Fibroblast of lung (primary cell): ENCODE measurements around the gene RIT1. TPM values are rescaled to one million over a fixed set of nuclear protein-coding genes. Genes with fewer than 3 reads are reported as not detected.
A peak's percentile ranks its signal among the peaks of the same experiment; 100 is the strongest.

Experiments used
- DNase-seq, 2 donors: peaks; one replicate each; pipeline versions ENCODE4 v3.0.0 to v3.0.0-alpha.2; 2010; ENCODE audit warnings: low read depth in 2 of 2
- H2AFZ ChIP-seq: 2 replicates; pipeline ENCODE4 v1.5.1; 2012; ENCODE audit warnings: low read length, control low read depth, inconsistent platforms
- H3K27ac ChIP-seq: 2 replicates; pipeline ENCODE4 v1.5.1; 2011; ENCODE audit warnings: low read length, control low read depth; ENCODE audit not compliant: insufficient read depth
- H3K27me3 ChIP-seq: 2 replicates; pipeline ENCODE4 v1.5.1; 2011; ENCODE audit warnings: mild to moderate bottlenecking, low read length; ENCODE audit not compliant: control insufficient read depth, insufficient read depth
- H3K36me3 ChIP-seq: 2 replicates; pipeline ENCODE4 v1.5.1; 2011; ENCODE audit warnings: low read length; ENCODE audit not compliant: control insufficient read depth, insufficient read depth
- H3K4me1 ChIP-seq: 2 replicates; pipeline ENCODE4 v1.5.1; 2011; ENCODE audit warnings: low read length; ENCODE audit not compliant: control insufficient read depth, insufficient read depth; ENCODE audit errors: extremely low read depth
- H3K4me2 ChIP-seq: 2 replicates; pipeline ENCODE4 v1.5.1; 2011; ENCODE audit warnings: low read length, control low read depth; ENCODE audit not compliant: insufficient read depth; ENCODE audit errors: extremely low read depth
- H3K4me3 ChIP-seq, 4 experiments: fragments of 200-600 bp in 1 of 4; sonication (generic) in 1 of 4; replicated peaks in 1 of 4; 2 replicates each; pipeline ENCODE4 v1.5.1; 2011 to 2016; ENCODE audit warnings: low read length in 4 of 4, low read depth in 3 of 4, mild to moderate bottlenecking in 3 of 4, control low read depth in 2 of 4, inconsistent platforms in 1 of 4, mixed read lengths in 1 of 4; ENCODE audit not compliant: insufficient read depth in 1 of 4; ENCODE audit errors: control extremely low read depth in 1 of 4
- H3K79me2 ChIP-seq: 2 replicates; pipeline ENCODE4 v1.5.1; 2012; ENCODE audit warnings: mild to moderate bottlenecking, low read length, inconsistent platforms; ENCODE audit not compliant: control insufficient read depth, insufficient read depth
- H3K9ac ChIP-seq: 2 replicates; pipeline ENCODE4 v1.5.1; 2011; ENCODE audit warnings: mild to moderate bottlenecking, low read length, control low read depth; ENCODE audit not compliant: insufficient read depth
- H3K9me3 ChIP-seq: 2 replicates; pipeline ENCODE4 v1.5.1; 2012; ENCODE audit warnings: low read depth, low read length; ENCODE audit not compliant: control insufficient read depth, insufficient read depth
- H4K20me1 ChIP-seq: 2 replicates; pipeline ENCODE4 v1.5.1; 2011; ENCODE audit warnings: low read length; ENCODE audit not compliant: control insufficient read depth, insufficient read depth; ENCODE audit errors: extremely low read depth
- EZH2 ChIP-seq: IDR thresholded peaks from 2 replicates; pipeline ENCODE4 v1.5.1; 2012; ENCODE audit warnings: low read length, control low read depth, mild to moderate bottlenecking; ENCODE audit errors: missing control alignments
- polyA plus RNA-seq, 2 donors: library from polyadenylated mRNA; depleted of rRNA in 1 of 2; stranded (reverse) in 1 of 2; unstranded in 1 of 2; fragments of >200 nt; gene quantifications; 2 replicates each; pipeline ENCODE4 v1.2.1, GENCODE V29; 2011 to 2012; ENCODE audit warnings: missing spikeins in 1 of 2
- total RNA-seq: library from RNA; depleted of rRNA; stranded (reverse); fragments of >200 nt; gene quantifications from 2 replicates; pipeline ENCODE4 v1.2.1, GENCODE V29; 2014
- TF ChIP-seq, protein P1 (sequence below), 2 donors: IDR thresholded peaks in 1 of 2; conservative IDR thresholded peaks in 1 of 2; 1 replicate in 1 of 2; 2 replicates in 1 of 2; pipeline ENCODE4 v1.5.1; 2011 to 2012; ENCODE audit warnings: low read length in 2 of 2, control low read depth in 1 of 2, inconsistent platforms in 1 of 2, low read depth in 1 of 2, mild to moderate bottlenecking in 1 of 2

RIT1 gene
- total and polyA plus RNA-seq, 2 donors (not counting 1 experiment from before 2014, with no cell fraction given) = 33.4 to 56.8 TPM

DNA sequence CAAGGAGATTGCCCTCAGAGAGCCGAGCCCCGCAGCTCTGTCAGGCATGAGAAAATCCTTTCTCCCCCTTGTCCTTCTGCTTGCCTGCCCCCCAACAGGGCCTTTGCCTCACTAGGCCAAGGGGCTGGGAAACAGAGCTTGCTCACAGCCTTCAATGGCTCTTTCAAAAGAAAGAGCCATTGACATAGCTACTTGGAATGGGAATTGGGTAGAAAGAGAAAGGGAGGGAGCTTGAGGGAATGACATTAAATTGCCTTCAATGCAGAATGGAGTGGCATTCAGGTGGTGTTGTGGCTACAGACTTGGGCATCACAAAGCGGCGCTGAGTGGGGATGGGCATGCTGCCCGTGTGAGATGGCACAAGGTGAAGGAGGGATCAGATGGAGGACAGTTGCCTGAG is 38.6 kb downstream of the RIT1 start:
- H3K36me3 ChIP-seq = peaks cover 3% of the 10 kb centered on the region
- no peaks in the 10 kb centered on the region for H3K27me3 ChIP-seq
- no peak overlapping the region for H2AFZ ChIP-seq
- no peak overlapping the region for H3K9ac ChIP-seq
- no peak overlapping the region for H3K27ac ChIP-seq
- H4K20me1 ChIP-seq = no peaks in the 10 kb centered on the region
- DNase-seq = no peak
- H3K4me3 ChIP-seq = no peak overlapping the region
- H3K4me1 ChIP-seq = peaks cover 3% of the 10 kb centered on the region
- H3K4me2 ChIP-seq = no peak overlapping the region
- no peaks in the 10 kb centered on the region for H3K9me3 ChIP-seq
- no peaks in the 10 kb centered on the region for H3K79me2 ChIP-seq
- no peak for TF ChIP-seq EZH2
- TF ChIP-seq, protein P1, sequence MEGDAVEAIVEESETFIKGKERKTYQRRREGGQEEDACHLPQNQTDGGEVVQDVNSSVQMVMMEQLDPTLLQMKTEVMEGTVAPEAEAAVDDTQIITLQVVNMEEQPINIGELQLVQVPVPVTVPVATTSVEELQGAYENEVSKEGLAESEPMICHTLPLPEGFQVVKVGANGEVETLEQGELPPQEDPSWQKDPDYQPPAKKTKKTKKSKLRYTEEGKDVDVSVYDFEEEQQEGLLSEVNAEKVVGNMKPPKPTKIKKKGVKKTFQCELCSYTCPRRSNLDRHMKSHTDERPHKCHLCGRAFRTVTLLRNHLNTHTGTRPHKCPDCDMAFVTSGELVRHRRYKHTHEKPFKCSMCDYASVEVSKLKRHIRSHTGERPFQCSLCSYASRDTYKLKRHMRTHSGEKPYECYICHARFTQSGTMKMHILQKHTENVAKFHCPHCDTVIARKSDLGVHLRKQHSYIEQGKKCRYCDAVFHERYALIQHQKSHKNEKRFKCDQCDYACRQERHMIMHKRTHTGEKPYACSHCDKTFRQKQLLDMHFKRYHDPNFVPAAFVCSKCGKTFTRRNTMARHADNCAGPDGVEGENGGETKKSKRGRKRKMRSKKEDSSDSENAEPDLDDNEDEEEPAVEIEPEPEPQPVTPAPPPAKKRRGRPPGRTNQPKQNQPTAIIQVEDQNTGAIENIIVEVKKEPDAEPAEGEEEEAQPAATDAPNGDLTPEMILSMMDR (conservative IDR thresholded peaks at IDR 0.05 in 1 of 2, IDR thresholded peaks at IDR 0.05 in 1 of 2; ENCODE audit: low read depth in 1 of 2, low read length in 2 of 2) = no peak

DNA sequence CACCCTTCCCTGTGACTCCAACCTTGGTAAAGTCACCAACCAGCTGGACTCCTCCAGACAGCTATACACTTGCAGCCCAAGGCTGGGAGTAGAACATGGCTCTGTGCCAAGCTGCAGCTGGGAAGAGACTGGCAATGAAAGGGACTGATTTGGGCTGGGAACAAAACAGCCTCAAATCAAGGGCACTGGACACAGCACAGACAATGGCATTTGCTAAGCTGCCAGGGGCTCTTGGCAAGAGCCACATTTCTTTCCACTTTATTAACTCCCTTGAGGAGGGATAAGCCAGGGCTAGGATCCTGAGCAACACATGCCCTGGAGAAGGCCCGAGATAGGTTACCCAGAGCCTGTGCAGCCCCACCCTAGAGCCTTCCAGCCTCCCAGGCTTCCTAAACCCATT is 39.8 kb downstream of the RIT1 start:
- H2AFZ ChIP-seq = no peak overlapping the region
- H3K79me2 ChIP-seq = no peaks in the 10 kb centered on the region
- DNase-seq = peak; percentile 32 to 33
- TF ChIP-seq EZH2 = no peak
- TF ChIP-seq, protein P1 (conservative IDR thresholded peaks at IDR 0.05 in 1 of 2, IDR thresholded peaks at IDR 0.05 in 1 of 2; ENCODE audit: low read depth in 1 of 2, low read length in 2 of 2) = no peak
- peaks cover 3% of the 10 kb centered on the region for H3K36me3 ChIP-seq
- no peaks in the 10 kb centered on the region for H4K20me1 ChIP-seq
- H3K27me3 ChIP-seq = no peaks in the 10 kb centered on the region
- H3K9ac ChIP-seq = no peak overlapping the region
- no peak overlapping the region for H3K27ac ChIP-seq
- H3K4me2 ChIP-seq = no peak overlapping the region
- H3K9me3 ChIP-seq = no peaks in the 10 kb centered on the region
- H3K4me1 ChIP-seq = peaks cover 3% of the 10 kb centered on the region
- H3K4me3 ChIP-seq = no peak overlapping the region

DNA sequence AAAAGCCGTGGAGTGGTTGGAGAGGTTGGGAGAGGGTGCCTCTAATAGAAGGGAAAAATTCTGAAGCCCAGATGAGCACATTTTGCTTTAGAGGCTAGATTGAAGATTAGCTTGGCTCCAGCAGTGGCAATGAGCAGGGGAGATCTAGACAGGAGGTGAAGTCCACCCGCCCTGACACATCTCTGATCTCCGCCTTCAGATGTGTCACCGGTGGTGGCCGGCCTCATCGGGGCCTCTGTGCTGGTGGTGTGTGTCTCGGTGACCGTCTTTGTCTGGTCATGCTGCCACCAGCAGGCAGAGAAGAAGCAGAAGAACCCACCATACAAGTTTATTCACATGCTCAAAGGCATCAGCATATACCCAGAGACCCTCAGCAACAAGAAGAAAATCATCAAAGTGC is 43.4 kb downstream of the RIT1 start:
- Histone ChIP-seq H3K4me3 (no peak overlapping the region), H3K27ac (no peak overlapping the region), H3K9me3 (no peaks in the 10 kb centered on the region), H3K36me3 (peaks cover 3% of the 10 kb centered on the region), H4K20me1 (no peaks in the 10 kb centered on the region), H3K9ac (no peak overlapping the region), H2AFZ (no peak overlapping the region), H3K79me2 (no peaks in the 10 kb centered on the region), H3K27me3 (no peaks in the 10 kb centered on the region), H3K4me2 (no peak overlapping the region), H3K4me1 (peaks cover 3% of the 10 kb centered on the region)
- DNase-seq = no peak
- no peak for TF ChIP-seq EZH2
- TF ChIP-seq, protein P1 (conservative IDR thresholded peaks at IDR 0.05 in 1 of 2, IDR thresholded peaks at IDR 0.05 in 1 of 2; ENCODE audit: low read depth in 1 of 2, low read length in 2 of 2) = no peak
